PC-9 (cell line): ENCODE measurements around the gene SDK1.

ENCODE experiments used
- EZH2 ChIP-seq: fragments of 200-600 bp; sonication (generic); IDR thresholded peaks from 2 replicates; pipeline ENCODE4 v1.8.0; 2017; ENCODE audit warnings: antibody characterized with exemption, low read depth
- TF ChIP-seq, protein P1 (sequence below): fragments of 200-600 bp; sonication (generic); conservative IDR thresholded peaks from 2 replicates; pipeline ENCODE4 v1.6.1; 2017; ENCODE audit warnings: mixed run types, antibody characterized with exemption, mild to moderate bottlenecking, moderate library complexity

DNA sequence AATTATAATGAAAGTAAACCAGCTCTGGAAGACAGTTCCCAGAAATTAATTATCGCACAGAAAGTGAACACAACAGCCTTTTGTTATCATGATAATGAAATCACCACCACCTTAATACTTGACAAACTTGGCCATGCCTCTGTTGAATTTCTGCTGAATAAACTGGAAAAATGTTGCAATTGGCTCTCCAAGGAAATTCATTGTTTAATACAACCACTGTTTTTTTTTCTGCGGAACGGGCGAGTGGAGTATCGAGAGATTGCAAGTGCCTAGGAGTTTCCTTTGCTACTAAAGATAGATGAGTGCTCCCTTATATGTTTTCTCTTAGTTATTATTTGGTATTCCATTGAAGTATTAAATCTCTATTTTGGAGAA is 657.0 kb downstream of the SDK1 start:
- TF ChIP-seq, protein P1, sequence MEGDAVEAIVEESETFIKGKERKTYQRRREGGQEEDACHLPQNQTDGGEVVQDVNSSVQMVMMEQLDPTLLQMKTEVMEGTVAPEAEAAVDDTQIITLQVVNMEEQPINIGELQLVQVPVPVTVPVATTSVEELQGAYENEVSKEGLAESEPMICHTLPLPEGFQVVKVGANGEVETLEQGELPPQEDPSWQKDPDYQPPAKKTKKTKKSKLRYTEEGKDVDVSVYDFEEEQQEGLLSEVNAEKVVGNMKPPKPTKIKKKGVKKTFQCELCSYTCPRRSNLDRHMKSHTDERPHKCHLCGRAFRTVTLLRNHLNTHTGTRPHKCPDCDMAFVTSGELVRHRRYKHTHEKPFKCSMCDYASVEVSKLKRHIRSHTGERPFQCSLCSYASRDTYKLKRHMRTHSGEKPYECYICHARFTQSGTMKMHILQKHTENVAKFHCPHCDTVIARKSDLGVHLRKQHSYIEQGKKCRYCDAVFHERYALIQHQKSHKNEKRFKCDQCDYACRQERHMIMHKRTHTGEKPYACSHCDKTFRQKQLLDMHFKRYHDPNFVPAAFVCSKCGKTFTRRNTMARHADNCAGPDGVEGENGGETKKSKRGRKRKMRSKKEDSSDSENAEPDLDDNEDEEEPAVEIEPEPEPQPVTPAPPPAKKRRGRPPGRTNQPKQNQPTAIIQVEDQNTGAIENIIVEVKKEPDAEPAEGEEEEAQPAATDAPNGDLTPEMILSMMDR = no peak
- TF ChIP-seq EZH2 = no peak
